Measurements from ENCODE around the gene LRCH1. TPM values are rescaled to one million over a fixed set of nuclear protein-coding genes. Genes with fewer than 3 reads are reported as not detected.

Gene LRCH1
- polyA plus RNA-seq, 1 donor: 16.3 TPM

DNA sequence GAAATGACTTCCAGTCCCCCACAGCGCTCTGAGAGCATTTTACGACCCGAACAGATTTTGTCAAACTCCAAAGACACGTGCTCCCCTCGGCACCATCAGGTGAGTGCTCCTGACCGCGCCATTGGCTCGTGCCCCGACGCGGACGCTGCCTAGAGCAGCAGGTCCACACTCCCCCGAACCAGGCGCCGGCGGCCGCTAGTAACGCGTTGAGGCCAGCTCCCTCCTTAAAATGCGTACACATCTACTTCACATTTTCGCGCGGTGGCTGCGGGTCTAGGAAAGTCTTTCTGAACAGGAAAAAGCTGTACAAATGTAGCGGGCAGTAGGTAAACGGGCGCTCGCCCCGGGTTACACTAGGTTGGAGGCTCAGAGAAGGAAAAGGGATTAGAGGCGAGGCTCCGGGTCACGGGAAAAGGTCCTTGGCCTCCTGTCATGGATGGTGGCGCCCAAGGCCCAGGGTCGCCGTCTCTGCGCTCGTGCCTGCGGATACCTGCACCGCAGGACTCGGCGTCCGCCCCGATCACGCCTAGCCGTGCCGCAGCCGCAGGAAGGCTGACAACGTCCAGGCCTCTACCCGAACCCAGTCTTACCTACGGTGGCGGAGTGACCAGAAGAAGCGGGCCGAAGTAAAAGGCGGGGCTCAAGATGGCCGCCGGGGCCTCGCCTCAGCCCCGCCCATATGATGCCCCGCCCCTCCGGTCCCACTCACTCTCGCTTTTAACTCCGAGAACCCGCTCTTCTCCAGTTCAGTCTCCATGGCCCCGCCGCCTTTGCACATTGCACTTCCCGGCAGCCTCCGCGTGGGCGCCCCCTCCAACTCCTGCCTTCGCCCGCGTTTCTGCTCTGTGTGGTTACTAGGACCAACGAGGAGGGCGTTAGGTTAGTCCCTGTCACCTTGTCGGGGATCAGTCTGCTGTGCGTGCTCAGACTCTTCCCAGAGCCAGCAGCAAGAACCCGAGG is 243.8 kb downstream of the LRCH1 start, which contains the start of gene ESD:
TSS of gene ESD (minus strand) at position 647 of the 960 bp plus-strand sequence. CDS start 5,748 bp downstream, outside the sequence.
- Histone ChIP-seq H3K27me3 (ENCODE audit: control insufficient read depth, insufficient read depth, low read length) (no peaks in the 10 kb centered on the region), H3K4me3 (ENCODE audit: low read length) (peak within 1 kb of the TSS; percentile 86), H3K9me3 (ENCODE audit: control insufficient read depth, low read depth, low read length) (no peaks in the 10 kb centered on the region), H3K4me1 (ENCODE audit: control insufficient read depth, insufficient read depth, low read length) (peaks cover 14% of the 10 kb centered on the region), H3K36me3 (ENCODE audit: control insufficient read depth, insufficient read depth, low read length) (no peaks in the 10 kb centered on the region), H3K27ac (ENCODE audit: low read length) (peak within 1 kb of the TSS; percentile 96)
- no CpG with 5 or more reads among the region's 77 CpGs for WGBS (ENCODE audit: insufficient coverage, low lambda C conversion rate)
- peak; percentile 89 to 96 for DNase-seq

DNA sequence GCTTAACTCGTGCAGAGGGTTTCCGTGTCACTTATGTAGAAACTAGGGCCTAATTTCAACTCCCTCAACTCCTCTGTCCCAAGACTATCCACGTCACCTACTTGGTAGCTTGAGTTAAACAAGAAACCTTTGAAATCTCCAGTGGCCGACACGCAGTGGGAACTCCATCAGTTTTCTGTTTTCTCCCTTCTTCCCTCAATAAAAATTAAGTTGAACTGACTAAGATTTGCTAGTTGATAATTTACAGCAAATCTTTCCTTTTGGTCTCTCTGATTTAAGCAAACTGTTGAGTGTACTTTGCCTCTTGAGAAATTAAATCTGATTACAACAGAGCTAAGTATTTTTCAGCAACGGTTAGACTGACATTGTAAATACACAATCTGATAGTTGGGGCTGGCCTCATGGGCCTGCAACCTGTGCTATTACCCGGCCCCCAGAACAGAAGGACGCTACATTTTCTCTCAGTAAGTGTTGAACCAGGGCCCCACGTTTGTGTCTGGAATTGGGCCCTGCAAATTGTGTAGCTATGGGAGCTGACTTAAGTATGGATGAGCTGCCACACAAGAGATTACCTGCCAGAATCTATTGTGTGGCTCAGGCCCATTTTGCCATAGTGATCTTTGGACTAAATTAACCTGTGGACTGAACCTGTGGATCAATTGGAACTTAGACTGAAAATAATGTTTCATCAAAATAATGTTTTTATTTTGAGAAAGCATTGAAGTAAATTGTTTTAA is 244.7 kb downstream of the LRCH1 start:
- Histone ChIP-seq H3K4me3 (ENCODE audit: low read length) (peak overlapping the region; percentile 86), H3K27me3 (ENCODE audit: control insufficient read depth, insufficient read depth, low read length) (no peaks in the 10 kb centered on the region), H3K27ac (ENCODE audit: low read length) (peak overlapping the region; percentile 96), H3K36me3 (ENCODE audit: control insufficient read depth, insufficient read depth, low read length) (no peaks in the 10 kb centered on the region), H3K9me3 (ENCODE audit: control insufficient read depth, low read depth, low read length) (no peaks in the 10 kb centered on the region), H3K4me1 (ENCODE audit: control insufficient read depth, insufficient read depth, low read length) (peaks cover 14% of the 10 kb centered on the region)
- peak; percentile 31 to 79 for DNase-seq
- WGBS (ENCODE audit: insufficient coverage, low lambda C conversion rate): 0% methylated on average over 3 of the region's 9 CpGs

DNA sequence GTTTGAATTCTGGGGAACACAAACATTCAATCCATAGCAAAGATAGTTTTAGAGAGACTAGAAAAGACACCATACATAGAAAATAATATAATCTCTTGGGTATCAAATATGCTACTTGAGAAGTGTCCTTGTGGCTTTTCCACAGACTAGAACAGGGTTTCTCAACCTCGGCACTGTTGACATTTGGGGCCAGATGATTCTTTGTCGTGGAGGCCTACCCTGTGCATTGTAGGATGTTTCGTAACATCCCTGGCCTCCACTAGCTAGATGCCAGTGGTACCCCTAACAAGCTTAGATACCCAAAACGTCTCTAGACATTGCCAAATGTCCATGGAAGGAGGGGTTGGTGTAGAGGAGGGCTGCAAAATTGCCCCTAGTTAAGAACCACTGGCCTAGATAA is 246.2 kb downstream of the LRCH1 start:
- Histone ChIP-seq H3K9me3 (ENCODE audit: control insufficient read depth, low read depth, low read length) (no peaks in the 10 kb centered on the region), H3K27me3 (ENCODE audit: control insufficient read depth, insufficient read depth, low read length) (no peaks in the 10 kb centered on the region), H3K4me1 (ENCODE audit: control insufficient read depth, insufficient read depth, low read length) (peaks cover 14% of the 10 kb centered on the region), H3K4me3 (ENCODE audit: low read length) (no peak overlapping the region), H3K27ac (ENCODE audit: low read length) (no peak overlapping the region), H3K36me3 (ENCODE audit: control insufficient read depth, insufficient read depth, low read length) (no peaks in the 10 kb centered on the region)
- no peak for DNase-seq
- WGBS (ENCODE audit: insufficient coverage, low lambda C conversion rate): 100% methylated on average over 2 of the region's 4 CpGs

DNA sequence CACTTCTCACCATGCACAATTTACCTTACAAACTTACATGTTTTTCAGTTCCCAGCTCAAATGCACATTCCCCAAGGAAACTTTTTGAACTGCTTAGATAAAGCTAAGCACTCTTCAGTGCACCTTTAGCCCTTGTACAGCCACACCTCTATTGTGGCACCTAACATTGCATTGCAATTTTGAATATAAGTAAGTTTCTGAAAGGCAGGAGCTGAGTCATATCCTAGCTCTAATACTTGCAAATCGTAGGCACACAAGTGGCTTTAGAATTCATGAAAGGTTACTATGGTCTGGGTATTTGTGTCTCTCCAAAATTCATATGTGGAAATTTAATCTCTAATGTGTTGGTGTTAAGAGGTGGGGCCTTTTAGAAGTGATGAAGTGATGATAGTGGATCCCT is 248.9 kb downstream of the LRCH1 start:
- Histone ChIP-seq H3K4me3 (ENCODE audit: low read length) (no peak overlapping the region), H3K36me3 (ENCODE audit: control insufficient read depth, insufficient read depth, low read length) (no peaks in the 10 kb centered on the region), H3K4me1 (ENCODE audit: control insufficient read depth, insufficient read depth, low read length) (peaks cover 12% of the 10 kb centered on the region), H3K9me3 (ENCODE audit: control insufficient read depth, low read depth, low read length) (no peaks in the 10 kb centered on the region), H3K27ac (ENCODE audit: low read length) (no peak overlapping the region), H3K27me3 (ENCODE audit: control insufficient read depth, insufficient read depth, low read length) (no peaks in the 10 kb centered on the region)
- peak in 1 of 2 donors; percentile 37 for DNase-seq
- WGBS (ENCODE audit: insufficient coverage, low lambda C conversion rate): no CpG with 5 or more reads among the region's 1 CpG

Other genes starting within 250 kb of the LRCH1 start
- gene RUBCNL, start 165.9 kb upstream of the LRCH1 start, polyA plus RNA-seq: 3.7 TPM
- 199 TPM for gene ESD, start 244.0 kb downstream of the LRCH1 start, polyA plus RNA-seq

All from large intestine (tissue), 3 donors.